GM21526 (cell line): ENCODE data around the gene PUM2.
A peak's percentile ranks its signal among the peaks of the same experiment; 100 is the strongest.
"Not testable (repeated sequence)": the region's sequence is repeated elsewhere in the genome, so short reads cannot be mapped to it uniquely, and the experiment has no call there.

Experiments
- ATAC-seq: cut with Tn5 transposase; IDR thresholded peaks from one replicate; pipeline ENCODE4 v1.9.1; 2021; ENCODE audit warnings: moderate library complexity; ENCODE audit not compliant: unreplicated experiment, low FRiP score

The PUM2 gene

DNA sequence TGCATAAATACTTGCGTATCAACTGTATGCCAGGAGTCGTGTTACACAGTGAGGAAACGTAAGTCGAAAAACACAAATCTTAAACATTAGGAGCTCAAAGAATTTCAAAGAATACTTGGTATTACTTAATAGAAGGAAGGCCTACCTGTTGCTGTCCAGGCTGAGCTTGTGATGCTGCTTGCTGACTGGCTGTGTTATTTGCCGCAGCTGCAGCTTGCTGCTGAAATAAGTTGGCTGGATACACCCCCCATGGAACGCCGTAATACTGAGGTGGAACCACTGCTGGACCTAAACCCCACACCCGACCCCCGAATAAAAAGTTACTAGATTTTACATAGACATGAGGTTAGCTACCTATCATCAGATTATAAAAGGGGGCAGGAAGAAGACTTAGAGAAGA lies 56.4 kb downstream of the PUM2 start:
- no peak for ATAC-seq

DNA sequence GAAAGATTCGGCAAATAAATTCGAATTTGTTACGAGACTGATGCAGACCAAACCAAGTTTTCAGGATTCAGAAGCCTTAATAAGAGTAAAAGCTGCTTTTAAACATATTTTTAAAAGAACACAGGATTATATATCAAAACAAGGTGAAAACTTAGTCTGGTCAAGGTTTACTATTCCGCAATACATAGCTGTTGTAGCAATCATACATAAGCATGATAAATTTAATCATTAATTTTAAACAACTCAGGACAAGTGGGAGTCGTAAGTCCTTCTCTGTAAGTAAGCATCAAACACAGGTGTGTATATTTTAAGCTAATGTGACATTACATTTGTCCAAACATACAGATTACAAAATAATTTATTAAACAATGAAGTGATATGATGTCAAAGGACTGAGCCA lies 57.7 kb downstream of the PUM2 start:
- no peak for ATAC-seq

DNA sequence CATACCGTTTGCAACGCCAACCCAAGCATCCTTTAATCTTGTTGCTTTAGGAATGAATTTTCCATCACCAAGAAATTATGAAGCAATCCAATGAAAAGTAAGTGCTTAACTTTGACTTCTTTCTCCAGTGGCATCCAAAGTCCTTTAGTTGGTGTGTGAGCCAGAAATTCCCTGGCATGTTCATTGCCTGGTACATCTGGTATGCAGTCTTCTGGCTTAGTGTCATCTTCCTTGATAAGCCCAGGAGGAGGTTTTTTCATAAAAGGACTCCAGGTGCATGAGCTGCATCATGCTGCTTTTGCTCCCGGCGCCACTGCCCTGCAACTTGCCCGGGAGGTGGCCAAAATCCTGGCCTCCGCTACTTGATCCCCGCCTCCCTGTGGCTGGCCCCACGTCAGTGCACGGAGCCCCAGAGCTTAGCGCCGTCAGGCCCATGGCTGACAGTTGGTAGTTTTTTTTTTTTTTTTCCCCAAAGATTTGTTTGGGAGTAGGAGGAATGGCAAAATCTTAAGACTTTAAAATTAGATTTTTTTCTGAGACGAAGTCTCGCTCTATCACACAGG lies 58.7 kb downstream of the PUM2 start:
- no peak for ATAC-seq

DNA sequence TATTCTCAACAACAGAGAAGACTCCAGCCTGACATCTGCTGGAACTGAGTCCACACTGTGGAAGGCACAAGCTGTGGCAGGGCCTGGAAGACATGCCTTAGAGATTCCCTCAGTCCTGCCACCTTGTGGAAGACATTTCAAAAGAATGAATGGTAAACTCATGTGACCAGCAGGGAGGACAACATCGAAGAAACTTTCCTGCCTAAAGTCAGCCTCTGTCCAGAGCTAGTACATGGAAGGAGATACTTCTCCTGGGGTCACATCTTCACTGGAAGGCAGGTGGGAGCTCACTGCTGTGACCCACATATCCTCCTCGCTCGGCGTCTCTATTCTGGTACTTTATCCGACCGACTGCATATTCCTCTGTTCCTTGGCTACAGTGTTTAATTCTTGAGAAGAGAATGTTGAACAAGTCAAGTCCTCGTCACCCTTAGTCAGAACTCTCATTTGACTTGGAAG lies 59.5 kb downstream of the PUM2 start:
- ATAC-seq = peak; percentile 73

DNA sequence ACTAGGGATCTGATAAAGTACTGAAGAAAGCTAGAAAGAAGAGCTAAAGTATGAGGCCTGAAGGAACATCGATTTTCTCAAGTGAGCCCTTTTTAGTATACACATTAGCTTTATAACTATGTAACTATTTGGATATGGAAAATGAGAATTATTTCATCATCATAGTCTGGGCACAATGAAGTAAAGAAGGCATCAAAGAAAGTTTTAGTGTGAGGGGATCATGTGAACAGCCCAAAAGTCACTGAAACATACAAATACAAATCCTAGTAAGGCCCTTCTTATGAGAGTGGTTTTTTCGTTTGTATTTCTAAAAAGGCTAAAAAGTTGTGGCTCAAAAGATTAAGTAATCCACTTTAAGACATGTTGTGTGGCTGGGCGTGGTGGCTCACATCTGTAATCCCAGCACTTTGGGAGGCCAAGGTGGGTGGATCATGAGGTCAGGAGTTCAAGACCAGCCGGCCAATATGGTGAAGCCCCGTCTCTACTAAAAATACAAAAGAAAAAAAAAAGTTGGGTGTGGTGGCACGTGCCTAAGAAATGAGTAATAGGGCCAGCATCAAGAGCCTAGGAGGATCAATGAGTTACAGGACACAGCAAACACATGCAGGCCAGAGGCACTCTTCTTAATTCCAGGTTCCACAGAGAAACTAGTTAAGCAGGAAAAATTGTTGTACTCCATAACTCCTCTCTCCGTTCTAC lies 61.9 kb downstream of the PUM2 start:
- no peak for ATAC-seq

DNA sequence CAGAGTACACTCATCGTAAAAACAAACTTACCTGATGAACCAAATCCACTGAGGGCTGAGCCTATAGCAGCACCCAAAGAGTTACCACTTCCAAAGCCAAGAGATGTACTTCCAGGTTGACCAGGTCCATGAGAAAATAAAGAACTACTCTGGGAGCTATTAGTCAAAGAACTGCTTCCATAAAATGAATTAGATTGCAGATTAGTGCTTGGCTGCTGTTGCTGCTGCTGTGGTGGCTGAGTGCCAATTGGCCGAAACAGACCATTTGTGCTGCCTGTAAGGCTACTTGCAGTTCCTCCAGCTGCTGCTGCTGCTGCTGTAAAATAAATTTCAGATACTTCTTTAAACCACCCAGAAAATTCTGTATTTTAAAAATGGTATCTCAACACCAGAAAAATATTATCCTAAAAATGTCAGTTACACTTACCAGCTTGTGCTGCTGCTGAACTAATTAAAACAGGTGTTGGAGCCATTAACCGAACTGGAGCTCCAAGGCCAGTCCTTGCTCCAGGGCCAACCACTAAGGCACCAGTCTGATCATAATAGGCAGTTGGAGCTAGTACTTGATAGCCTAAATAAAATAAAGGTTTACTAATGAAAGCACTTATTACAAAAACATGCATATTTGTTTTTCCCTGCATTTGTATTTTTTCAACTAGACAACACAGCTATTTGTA lies 67.6 kb downstream of the PUM2 start:
- ATAC-seq = no peak

DNA sequence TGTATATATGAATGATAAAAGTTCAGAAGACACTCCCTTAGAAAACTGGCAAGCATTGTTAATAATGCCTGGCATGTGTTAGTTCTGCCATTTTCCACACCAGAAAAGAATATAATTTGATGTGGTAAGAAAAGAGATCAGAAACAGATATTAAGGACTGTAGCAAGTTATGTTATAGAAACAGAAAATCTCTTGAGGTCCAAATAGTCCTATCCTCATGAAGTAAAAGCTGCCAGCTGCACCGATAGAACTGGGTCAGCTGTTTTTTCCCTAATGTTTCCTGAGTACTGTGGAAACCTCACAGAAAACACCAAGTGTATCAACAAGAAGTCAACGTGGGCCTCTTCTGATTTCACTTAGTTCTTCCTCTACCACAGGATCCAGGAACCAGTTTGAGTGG lies 68.8 kb downstream of the PUM2 start:
- ATAC-seq = no peak

DNA sequence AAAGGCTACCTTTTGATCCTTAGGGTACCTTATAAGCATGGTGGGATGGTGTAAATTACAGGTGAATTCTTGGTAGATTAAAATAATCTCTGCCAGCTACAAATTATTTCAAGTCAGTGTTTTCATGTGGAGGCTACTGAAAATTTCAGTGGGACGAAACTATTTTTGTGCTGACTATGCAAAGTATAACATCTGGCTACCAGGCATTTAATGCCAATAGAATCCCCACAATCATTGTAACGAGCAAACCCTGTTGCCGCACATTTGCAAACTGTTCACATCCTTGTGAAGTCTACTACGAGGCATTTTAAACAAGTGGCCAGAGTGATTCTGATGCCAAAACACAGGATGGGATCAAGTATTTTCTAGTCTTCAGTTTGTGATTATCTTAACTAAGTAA lies 77.6 kb downstream of the PUM2 start:
- no peak for ATAC-seq

DNA sequence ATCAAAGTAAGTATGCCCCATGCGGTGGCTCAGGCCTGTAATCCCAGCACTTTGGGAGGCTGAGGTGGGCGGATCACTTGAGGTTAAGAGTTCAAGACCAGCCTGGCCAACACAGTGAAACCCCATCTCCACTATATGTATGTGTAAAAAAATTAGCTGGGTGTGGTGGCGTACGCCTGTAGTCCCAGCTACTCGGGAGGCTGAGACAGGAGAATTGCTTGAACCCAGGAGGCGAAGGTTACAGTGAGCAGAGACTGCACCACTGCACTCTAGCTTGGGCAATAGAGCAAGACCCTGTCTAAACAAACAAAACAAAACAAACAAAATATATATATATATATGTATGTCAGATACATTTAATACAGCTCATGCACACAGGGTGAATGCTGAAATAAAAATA lies 82.3 kb downstream of the PUM2 start:
- ATAC-seq = not testable (repeated sequence)

DNA sequence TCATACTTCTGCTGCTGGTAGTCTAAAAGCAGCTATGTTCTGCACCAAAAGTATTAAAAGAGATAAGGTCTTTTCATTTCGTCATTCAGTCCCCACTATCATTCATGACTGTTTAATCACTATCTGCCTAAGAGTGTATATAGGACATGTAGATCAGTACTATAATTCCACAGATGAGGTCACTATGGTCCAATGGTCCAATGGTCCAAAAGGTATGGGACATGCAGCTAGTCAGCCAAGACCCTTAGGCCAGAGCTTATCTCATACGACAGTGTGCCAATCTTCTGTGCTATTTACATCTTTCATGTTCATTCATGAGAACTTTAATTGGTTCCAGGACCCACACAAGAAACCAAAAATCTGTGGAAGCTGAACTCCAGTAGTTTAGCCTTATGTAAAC lies 83.1 kb downstream of the PUM2 start:
- no peak for ATAC-seq

DNA sequence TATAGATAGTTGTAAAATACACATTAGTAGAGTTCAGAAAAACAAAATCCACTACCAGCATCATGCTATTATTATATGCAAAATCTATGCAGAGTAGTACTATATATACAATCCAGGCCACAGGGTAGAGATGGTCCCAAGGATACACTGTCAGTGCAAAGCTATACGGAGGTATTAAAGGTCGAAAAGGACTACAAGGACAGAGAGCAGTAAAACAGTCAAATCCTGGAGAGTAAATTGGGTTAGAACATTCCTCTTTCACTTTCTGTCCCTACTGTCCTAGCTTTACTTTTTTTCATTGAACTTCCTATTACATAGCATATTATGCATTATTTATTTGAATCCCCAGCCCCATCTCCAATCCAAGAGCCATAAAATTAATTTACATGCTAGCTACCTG lies 86.0 kb downstream of the PUM2 start:
- no peak for ATAC-seq

DNA sequence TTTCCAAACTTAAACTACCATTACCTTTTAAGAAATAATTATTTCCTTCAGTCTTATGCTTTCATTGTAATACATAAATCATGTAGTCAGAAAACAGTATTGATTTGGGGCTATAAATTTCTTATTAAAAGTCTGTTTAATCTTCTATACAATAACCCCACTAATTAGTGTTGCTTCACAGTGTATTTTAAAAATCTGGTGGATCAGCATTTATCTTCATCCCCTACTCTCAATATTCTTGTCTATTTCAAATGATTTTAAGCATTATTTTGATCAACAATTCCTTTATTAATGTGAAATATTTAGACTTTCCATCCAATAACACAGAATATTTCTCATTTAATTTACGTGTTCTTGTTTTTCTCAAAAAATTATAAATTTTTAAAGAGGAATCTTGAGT lies 93.2 kb downstream of the PUM2 start:
- no peak for ATAC-seq

DNA sequence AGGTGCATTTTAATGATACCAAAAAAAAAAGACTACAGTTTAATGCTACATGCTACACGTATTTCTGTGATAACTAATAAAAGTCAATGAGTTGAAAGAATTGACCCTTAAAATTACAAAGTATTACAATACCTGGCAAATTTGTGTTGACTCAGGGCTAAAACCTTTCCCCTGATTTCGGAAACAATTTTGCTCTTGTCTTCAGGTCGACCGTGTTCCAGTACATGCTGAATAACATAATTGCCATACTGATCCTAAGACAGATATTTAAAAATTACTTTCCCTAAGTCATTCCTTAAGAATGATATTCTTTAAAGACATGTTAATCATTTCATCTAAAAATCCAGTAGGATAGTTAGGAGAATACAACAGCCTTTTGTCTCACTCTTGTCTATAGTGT lies 95.9 kb downstream of the PUM2 start:
- ATAC-seq = no peak

DNA sequence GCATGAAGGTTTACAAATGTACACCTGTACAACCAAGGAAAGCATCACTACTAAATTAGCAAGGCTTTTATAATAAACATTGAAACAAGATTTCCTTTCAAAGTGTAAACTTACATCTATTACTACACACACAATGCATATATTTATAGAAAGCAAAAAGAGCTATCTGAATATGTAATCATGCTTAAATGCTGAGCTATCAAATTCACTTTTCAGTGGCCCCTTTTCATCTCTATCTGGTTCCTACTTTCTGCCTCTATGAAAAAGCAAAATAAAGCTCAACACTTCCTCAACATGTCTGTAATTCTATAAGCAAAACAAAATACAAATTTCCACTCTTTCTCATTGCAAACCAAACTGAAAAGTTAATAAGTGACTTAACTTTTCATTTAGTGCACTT lies 100.2 kb downstream of the PUM2 start:
- no peak for ATAC-seq

DNA sequence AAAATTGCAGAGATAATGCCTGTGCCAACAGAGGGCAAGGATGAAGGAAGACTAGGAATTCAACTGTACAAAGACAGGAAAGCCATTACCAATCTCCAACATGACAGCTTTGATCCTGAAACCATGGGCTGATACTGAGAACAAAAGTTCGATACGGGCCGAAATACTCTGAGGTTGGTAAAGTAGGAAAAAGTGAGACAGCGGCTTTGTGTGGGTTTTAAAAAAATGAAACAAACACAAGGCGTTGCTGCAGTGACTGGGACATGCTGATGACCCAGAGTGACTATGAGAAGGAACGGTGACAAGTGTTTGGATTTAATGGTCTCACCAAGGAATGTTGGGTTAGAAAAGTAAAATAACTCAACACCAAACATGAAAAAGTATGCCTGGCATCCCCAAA lies 101.5 kb downstream of the PUM2 start:
- ATAC-seq = no peak

DNA sequence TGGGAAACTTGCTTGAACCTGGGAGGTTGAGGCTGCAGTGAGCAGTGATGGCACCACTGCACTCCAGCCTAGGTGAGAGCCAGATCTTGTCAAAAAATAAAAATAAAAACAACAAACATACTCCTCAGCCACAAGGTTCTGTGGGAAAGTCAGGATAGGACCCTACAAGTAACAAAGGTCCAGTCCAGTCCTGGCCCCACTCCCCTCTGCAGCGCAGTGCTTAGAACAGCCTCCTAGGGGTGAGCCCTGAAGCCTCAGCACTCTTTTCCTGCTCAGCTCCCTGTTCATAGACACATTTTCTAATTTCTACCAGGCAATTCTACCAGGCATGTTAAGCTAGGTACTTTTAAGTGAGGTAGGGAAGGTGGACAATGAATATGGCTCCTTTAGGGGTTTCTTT lies 103.6 kb downstream of the PUM2 start:
- ATAC-seq = no peak

DNA sequence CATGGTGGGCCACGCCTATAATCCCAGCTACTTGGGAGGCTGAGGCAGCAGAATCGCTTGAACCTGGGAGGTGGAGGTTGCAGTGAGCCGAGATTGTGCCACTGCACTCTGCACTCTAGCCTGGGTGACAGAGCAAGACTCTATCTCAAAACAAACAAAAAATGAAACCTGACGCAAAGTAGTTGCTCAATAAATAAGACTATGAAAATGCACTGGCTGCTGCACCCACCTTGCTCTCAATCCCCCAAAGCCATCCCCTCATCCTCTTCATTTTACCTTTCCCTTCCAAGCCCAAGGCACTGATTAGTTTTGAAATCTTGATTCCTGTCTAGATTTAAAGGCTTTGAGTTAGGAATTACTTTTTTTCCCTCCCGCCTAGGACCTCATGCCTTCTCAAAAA lies 107.0 kb downstream of the PUM2 start:
- not testable (repeated sequence) for ATAC-seq

DNA sequence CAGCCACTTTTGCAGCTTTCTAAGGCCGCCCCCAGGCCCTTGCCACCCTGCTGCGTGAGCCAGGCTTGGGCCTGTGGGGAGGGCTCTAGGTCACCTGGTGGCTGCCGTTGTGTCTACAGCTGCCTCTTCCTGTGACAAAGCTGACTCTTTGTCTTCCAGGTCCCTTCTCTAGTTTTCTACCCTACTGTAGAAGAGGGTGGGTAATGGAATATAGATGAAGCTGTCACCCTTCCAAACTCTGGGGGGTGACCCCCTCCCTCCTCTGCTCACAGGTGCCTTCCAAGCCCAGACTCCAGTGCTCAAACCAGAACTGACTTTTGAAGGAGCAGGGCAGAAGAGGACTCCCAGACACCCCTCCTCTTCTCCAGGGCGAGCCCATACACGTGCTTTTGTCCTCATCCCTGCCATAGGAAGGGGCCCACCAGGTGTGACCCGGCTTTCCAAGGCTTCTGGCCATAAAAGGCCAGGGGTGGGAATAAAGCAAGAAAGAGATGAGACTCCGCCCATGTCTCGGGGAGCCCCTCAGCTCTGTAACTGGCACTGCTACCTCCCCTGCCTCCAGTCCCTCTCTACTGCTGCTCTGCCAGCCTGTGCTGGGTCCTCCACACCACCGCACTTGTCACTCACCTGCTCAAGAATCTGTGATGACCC lies 107.8 kb downstream of the PUM2 start:
- ATAC-seq = no peak

DNA sequence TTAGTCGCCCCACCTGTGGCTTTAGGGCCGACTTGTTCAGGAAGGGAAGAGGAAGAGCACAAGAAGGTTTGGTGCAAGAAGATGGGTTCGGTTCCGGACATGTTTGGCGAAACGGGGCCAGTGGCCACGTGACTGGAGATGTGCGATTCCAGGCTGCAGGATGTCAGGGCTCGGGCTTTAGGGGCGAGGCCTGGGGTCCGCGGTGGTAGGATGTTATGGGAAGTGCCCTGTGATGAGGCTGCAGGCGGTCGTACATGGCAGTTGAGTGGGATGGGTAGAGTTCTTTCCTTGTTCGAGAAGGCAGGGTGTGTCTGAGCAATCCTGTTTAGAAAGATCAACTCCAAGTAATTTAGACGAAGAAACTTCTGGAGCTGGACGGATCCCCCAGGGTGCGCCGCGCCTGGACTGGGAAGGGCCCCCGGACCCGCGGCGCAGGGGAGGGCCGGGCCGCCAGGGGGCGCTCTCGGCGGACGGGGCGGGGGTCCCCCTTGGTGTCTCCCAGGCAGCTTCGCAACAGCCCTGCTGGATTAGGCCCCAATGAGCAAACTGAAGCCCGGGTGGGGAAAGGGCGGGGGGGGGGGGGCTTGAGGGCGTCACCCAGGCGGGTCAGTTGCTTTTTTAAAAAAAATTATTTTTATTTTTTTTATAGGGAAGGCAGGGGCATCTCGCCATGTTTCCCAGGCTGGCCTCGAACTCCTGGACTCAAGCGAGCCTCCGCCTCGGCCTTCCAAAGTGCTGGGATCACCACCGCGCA lies 108.5 kb downstream of the PUM2 start:
- no peak for ATAC-seq

DNA sequence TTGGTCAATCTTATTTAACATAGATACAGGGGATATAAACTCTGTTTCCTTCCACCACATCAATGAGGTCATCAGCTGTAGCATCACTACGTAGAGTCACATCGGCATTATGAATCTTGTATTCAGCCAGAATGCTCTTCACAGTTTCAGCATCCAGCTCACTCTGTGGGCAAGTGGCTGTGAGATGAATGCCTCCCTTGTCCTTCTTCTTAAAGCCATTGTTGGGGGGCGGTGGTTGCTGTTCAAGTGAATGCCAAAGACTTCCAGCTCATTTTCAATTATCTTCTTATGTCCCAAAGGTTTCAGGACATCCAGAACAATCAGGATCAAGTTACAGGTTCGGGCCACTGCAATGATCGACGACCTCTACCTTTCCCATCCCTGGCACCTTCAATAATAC lies 110.4 kb downstream of the PUM2 start:
- not testable (repeated sequence) for ATAC-seq

DNA sequence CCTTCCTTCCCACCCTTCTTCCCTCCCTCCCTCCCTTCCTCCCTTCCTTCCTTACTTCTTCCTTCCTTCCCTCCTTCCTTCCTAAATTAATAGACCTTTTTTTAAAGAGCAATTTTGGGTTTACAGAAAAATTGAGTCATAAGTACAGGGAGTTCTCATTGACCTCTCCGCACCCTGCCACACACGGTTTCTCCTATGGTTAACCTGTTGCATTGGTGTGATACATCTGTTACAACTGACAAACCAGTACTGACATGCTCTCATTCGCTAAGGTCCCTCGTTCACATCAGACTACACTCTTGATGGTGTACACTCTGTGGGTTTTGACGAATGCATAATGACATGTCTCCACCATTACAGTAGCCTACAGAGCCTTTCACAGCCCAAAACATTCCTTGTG lies 114.1 kb downstream of the PUM2 start:
- no peak for ATAC-seq
